ENCODE measurements around the gene CNTNAP1.

DNA sequence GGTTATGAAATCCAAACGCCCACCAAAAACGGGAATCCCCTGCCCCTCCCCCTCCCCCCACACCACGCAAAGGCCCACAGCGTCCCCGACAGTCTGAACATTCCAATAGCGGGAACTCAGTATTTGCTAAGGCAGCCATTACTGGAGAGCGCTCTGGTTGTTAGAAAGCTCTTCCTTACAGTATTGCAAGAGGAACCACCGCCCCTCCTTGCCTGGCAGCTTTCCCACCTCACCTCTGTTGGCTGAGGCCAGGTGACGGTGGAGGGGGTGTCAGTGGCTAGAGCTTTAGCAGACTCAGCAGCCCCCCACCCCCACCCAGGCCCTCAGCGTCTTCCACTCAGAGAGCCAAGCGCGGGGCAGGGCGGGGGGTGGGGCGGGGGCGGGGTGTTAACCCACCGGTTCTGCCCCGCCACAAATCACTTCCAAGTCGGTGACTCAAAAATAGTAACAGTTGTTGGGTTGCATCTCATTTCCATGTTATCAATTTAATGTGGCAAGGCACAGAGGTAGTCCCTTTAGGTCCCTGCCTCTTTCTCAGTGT is 3.3 kb upstream of the CNTNAP1 start:
- TF ChIP-seq, protein P1, sequence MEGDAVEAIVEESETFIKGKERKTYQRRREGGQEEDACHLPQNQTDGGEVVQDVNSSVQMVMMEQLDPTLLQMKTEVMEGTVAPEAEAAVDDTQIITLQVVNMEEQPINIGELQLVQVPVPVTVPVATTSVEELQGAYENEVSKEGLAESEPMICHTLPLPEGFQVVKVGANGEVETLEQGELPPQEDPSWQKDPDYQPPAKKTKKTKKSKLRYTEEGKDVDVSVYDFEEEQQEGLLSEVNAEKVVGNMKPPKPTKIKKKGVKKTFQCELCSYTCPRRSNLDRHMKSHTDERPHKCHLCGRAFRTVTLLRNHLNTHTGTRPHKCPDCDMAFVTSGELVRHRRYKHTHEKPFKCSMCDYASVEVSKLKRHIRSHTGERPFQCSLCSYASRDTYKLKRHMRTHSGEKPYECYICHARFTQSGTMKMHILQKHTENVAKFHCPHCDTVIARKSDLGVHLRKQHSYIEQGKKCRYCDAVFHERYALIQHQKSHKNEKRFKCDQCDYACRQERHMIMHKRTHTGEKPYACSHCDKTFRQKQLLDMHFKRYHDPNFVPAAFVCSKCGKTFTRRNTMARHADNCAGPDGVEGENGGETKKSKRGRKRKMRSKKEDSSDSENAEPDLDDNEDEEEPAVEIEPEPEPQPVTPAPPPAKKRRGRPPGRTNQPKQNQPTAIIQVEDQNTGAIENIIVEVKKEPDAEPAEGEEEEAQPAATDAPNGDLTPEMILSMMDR (IDR thresholded peaks at IDR 0.05), result no peak
- no peak for TF ChIP-seq POLR2A (IDR thresholded peaks at IDR 0.05)
